ENCODE results near the gene JMJD1C.

GRCh38 chr10:63140077-63140476 is 325.7 kb downstream of the JMJD1C start:
- no peak for TF ChIP-seq CTCF (IDR thresholded peaks at IDR 0.05)
- no peak for TF ChIP-seq POLR2A (IDR thresholded peaks at IDR 0.05)
